ENCODE results near the gene NKIRAS2.
"Not testable (repeated sequence)": the region's sequence is repeated elsewhere in the genome, so short reads cannot be mapped to it uniquely, and the experiment has no call there.

Gene NKIRAS2

DNA sequence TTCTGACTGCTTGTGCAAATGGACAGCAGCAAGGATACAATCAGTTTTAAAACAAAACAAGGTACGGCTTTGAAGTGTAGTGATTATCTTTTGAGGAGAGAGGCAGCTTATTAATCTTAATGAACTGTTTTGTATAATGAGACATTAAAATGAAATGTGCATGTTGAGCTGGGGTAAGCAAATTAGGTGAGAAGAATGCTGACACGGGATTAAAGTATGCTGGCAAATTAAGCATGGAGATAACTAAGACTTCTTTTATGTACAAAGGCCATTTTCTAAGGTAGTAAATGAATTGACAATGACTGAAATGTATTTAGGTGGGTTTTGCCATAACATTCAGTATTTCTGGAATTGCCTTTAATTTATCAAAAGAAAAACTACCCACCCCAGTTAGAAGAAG lies 21.4 kb upstream of the NKIRAS2 start:
- DNase-seq (ENCODE audit: low read depth in 2 of 2), result no peak

DNA sequence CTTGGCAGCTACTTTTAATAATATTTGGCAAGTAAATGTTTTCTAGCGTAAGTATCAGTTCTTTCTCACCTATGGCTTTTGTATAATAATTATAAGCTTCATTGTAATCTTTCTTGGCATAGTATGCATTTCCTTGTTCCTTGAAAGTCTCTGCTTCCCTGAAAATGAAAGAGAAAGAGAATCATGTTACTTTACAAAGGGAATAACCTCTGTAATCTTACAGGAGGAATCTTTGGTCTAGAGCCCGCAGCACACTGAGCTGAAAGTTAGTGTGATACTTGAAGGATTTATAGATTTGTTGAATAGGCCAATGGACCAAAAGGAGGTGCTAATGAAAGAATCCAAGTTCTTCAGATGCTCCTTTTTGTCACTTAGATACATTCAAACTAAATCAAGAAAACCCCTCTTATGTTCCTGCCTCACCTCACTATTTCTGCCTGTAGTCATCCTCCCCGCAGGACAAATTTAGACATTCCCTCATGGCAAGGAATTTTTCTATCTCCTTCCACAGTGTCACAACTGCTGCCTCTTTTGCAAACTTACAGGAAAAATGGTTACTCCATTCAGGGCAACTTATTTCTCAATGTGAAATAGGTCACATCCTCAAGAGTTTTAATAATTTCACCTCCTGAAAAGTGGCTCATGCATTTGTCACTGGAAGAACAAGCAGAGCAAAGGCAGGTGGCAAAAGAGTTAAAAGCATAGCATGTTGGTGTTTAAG lies 19.3 kb upstream of the NKIRAS2 start:
- DNase-seq (ENCODE audit: low read depth in 2 of 2), result no peak

DNA sequence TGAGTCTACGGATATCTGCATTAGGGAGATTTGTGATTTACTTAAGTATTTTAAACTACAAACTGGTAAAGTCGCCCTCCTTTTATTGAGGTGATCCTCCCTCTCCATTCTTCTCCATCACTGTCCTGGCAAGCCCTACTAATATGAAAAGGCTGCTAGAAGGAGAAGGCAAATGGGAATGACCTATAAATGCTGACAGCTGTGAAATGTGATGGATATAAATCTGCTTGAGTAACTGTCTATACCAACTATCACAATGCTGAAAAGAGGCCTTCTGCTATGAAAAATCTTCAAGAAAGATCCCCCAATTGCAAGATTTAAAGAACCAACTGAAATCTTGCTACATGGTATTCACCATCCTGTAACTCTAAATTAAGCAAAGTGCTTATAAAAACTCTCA lies 18.2 kb upstream of the NKIRAS2 start:
- DNase-seq (ENCODE audit: low read depth in 2 of 2), result no peak

DNA sequence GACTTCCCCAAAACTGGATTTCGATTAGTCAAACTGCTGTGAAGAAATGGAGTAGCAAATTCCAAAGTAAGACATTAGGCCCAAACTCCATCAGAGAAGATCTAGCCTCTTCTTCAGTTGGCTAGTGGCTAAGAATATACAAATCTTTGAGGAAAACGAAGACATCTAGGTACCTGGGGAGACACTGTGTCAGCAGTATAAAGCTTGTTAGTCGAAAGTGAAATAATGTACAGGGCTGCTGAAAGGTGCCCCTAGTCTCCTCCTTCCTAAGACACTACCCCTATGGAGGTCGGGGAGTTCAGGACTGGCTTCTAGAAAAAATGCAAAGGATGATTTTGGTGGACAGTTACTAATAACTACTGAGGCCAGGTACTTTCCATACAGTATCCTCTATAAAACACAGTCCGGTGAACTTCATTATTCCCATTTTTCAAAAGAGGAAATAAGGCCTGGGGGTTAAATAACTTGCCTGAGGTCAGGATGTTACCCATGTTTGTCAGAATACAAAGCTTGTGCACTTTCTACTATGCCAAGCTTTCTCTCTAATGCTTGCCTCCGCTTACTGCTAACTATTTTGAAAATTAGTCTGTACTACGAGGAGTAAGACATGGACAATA lies 17.6 kb upstream of the NKIRAS2 start:
- DNase-seq (ENCODE audit: low read depth in 2 of 2), result no peak

DNA sequence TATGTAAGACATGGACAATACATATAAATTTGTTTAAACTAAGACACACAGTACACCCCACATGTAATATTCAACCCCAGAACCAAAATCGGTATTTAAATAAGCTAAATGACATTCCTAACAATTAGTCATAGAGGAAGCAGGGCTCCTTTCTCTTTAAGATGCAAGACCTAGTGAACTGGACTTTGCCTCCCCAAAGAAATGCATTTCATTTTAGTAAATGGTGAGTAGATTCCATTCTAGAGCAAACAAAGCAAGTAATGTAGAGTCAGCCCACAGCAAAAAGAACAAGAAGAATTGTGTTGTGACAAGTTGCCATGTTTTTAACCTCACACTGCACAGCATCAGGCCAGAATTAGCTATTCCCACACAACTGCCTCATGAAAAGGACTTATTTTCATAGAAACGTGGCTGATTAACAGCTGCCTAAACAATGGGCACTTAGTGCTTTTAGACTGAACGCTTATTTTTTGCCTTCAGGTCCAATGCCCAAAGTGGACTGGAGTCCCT lies 17.0 kb upstream of the NKIRAS2 start:
- DNase-seq (ENCODE audit: low read depth in 2 of 2), result no peak

DNA sequence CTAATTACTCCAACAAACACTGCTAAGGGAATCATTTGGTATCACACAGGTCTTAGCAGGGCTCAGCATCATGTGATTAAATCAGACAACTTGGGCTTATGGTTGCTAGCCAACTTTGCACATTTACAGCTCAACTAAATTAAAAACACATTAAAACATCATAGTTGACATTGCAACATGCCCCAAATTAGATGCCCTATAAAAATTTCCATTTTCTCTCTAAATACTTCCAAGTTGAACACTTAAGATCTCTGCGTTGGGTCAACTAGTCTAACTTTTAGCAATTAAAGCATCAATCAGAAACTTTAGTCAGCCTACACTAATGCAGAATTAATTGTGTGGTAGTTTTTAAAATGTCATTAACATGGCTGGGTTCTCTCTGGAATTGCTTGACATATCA lies 14.7 kb upstream of the NKIRAS2 start:
- no peak for DNase-seq (ENCODE audit: low read depth in 2 of 2)

DNA sequence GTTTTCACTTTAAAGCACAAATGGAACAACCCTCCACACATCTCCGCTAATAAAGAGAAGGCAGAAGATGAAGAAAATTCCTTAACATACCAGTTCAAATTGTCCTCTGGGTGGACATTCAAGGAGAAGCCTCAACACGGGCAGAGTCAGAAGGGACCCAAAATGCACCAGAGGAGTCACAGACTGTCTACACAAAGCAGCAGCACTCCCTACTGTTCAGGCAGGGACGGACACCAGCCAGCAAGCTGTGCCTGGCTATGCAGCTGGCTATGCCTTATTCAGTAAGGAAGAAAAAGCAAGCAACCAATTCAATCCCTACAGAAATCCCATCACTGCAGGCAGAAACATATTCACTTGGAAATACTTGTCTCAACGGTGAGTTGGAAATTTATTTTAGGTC lies 10.7 kb upstream of the NKIRAS2 start:
- no peak for DNase-seq (ENCODE audit: low read depth in 2 of 2)

DNA sequence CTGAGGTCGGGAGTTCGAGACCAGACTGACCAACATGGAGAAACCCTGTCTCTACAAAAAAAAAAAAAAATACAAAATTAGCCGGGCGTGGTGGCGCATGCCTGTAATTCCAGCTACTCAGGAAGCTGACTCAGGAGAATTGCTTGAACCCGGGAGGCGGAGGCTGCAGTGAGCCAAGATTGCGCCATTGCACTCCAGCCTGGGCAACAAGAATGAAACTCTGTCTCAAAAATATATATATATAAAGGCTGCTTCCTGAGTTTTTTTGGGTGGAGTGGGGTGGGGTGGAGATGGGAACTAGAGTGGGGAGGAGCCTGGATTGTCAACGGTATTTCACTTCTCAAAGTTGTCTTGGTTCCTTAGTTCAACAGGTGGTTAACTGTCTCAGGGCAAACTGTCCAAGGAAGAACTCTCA lies 9.6 kb upstream of the NKIRAS2 start:
- not testable (repeated sequence) for DNase-seq (ENCODE audit: low read depth in 2 of 2)

DNA sequence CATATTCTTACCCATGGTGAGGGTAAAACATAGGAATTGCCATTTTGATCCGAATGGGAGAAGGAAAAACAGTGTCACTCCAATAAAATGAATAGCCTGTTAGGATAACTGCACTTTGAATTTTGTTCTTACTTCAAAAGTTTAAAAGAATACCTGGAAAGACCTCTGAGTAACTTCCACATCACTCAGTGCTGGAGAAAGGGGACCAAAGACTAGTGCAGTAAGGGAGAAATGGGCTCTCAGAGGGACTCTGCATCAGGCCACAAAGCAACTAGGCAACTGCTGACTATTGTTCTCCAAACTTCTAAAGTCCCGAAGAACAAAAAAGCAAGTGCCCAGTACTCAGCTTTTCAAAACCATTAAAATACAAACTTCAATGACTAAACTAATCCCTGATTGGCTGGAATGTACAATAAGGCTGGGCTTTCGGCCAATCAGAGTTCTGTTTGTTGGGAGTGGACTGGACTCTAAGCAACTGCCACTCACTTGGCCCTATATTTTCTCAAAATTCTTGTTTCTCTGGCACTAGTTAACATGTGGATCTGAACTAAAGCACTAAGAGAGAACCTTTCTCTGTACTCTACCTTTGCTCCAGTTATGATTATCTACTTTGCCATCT lies 8.9 kb upstream of the NKIRAS2 start:
- no peak for DNase-seq (ENCODE audit: low read depth in 2 of 2)

DNA sequence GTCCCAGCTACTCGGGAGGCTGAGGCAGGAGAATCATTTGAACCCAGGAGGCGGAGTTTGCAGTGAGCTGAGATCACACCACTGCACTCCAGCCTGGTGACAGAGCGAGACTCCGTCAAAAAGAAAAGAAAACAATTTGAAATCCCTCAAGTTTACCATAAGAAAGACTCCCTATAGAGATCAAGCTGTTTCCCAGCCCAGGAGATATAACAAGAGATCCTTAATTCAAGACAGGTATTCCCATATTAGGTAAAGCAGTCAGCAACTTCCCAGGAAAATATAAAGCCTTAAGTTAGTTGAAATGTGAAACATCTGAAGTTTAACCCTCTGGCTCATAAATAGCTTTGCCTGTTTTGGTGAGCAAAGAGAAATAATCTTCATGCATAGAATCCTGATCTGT lies 7.5 kb upstream of the NKIRAS2 start:
- DNase-seq (ENCODE audit: low read depth in 2 of 2), result not testable (repeated sequence)

DNA sequence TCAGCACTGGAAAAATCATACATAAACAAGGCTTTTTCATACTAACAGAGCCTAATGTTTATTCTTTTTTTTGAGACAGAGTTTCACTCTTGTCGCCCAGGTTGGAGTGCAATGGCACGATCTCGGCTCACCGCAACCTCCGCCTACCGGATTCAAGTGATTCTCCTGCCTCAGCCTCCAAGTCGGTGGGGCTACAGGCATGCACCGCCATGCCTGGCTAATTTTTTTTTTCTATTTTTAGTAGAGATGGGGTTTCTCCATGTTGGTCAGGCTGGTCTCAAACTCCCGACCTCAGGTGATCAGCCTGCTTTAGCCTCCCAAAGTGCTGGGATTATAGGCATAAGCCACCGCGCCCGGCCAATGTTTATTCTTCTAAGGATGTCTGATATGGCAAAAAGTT lies 6.2 kb upstream of the NKIRAS2 start:
- DNase-seq (ENCODE audit: low read depth in 2 of 2), result not testable (repeated sequence)

DNA sequence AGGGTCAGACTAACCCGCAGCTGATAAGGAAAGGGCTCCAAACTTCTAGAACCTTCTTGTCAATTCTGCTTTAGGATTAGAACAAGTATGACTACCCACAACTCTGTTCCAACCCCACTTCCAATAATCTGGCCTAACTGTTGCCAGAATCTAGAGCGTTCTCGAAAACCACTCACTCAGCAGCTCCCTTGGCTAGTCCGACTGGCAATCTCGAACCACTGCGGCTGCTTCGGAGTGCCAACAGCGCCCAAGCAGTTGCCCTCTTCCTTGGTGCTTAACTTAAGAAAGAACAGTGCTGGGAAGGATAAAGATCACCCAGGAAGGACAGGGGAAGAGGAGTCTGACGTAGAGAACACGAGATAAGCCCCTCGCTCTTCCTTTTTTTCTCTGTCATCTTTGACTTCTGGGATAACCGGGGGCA lies 3.5 kb upstream of the NKIRAS2 start:
- no peak for DNase-seq (ENCODE audit: low read depth in 2 of 2)

DNA sequence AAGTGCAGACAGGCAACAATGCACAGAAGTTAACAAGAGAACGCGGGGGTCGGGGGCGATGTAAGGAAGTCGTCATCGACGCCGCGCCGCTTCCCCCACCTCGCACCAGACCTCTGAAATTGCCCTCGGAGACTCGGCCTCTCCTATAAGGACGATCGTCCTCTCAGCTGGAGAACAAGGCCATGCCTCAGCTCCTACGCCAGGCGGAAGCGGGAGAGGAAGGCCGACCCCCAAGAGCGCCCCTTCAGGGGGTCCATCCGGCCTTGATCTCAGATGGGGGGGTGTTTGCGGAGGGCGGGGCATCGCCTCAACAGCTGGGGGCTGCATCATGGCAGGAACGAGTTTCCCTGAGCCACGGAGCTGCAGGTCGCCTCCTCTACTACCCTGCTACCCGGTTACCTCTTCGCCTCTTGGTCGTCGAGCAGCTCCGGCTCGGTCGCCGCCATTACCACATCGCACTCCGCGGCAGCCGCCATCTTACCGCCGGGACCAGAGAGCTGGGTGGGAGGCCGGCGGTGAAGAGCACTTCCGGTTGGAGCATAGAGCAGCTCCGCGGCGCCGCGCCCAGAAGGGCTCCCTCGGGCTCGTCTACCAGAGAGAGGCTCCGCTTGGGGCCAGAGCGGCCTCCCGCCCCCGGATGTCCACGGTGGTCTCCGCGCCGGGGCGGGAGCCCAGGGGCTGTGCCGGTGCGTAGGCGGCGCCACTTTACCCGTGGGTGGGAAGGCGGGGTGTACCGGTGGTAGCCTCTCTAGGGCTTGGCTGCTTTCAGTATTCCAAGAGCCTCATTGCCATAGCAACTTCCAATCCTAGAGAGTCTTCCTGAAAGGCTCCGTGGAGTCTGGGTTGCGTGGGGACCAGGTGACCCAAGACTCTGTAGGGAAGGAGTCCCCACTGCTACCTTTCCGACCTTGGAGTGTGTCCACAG lies 2.7 kb upstream of the NKIRAS2 start, which contains the start of gene DNAJC7:
TSS of gene DNAJC7 (minus strand) at position 499 of the 925 bp plus-strand sequence. CDS start at position 476, 23 bp downstream.
- DNase-seq (ENCODE audit: low read depth in 2 of 2), result peak; percentile 81 to 83

DNA sequence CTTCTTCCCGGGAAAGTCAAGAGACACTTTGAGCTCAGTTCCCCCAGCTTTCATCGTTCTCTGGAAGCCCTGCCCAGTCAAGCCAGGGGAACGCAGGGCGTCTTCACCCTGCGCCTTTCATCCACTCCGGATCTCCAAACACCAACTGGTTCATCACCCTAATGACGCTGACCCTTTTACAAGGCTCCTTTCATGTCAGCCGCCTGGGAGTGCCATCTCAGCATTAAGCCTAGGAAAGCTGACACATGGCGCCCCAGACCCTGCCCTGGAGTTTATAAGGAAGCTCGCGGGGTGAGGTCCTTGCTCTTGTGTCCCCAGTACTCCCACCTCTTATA lies 2.1 kb upstream of the NKIRAS2 start:
- no peak for DNase-seq (ENCODE audit: low read depth in 2 of 2)

DNA sequence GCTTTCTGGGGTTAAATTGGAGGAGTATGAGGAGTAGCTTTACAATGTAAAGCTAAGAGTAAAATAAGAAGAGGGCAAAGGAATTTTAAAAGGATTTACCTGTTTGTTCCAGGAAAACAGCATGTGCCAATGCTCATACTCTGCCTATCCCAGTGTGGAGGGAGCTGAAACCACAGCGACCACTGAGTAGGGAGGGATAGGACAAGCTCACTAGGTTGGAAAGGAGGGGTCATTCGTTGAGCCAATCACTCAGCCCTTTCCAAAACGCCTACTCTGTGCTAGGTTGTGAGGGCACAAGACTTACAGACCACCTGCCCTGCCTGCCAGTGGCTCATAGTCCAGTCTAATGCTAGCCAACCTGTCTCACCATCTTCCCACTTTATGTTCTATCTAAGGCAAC lies 1.6 kb upstream of the NKIRAS2 start:
- DNase-seq (ENCODE audit: low read depth in 2 of 2), result no peak

DNA sequence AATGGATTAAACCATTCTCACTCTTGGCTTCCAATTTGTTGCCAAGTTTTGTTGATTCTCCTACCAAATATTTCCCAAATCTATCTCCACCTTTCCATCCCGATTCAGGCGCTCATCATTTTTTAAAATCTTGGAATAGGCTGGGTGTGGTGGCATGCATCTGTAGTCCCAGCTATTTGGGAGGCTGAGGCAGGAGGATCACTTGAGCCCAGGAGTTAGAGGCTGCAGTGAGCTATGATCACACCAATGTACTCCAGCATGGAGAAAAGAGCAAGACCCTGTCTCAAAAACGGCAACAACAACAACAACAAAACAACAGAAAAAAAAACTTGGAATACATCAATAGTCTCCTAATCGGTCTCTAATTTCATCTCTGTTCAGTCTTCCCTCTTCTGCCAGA lies 902 bp upstream of the NKIRAS2 start:
- no peak for DNase-seq (ENCODE audit: low read depth in 2 of 2)

DNA sequence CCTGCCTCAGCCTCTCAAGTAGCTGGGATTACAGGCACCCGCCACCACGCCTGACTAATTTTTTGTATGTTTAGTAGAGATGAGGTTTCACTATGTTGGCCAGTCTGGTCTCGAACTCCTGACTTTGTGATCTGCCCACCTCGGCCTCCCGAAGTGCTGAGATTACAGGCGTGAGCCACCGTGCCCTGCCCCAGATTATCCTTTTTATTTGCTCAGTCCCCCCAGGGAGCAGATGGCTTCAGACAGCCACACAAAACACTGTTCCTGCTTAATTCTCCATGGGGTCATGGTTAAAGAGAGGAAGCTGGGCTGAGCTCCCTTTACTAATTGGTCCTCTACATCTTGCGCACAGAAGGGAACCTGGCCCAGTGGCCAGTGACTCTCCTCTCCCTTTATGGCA lies 955 bp downstream of the NKIRAS2 start:
- DNase-seq (ENCODE audit: low read depth in 2 of 2), result not testable (repeated sequence)

DNA sequence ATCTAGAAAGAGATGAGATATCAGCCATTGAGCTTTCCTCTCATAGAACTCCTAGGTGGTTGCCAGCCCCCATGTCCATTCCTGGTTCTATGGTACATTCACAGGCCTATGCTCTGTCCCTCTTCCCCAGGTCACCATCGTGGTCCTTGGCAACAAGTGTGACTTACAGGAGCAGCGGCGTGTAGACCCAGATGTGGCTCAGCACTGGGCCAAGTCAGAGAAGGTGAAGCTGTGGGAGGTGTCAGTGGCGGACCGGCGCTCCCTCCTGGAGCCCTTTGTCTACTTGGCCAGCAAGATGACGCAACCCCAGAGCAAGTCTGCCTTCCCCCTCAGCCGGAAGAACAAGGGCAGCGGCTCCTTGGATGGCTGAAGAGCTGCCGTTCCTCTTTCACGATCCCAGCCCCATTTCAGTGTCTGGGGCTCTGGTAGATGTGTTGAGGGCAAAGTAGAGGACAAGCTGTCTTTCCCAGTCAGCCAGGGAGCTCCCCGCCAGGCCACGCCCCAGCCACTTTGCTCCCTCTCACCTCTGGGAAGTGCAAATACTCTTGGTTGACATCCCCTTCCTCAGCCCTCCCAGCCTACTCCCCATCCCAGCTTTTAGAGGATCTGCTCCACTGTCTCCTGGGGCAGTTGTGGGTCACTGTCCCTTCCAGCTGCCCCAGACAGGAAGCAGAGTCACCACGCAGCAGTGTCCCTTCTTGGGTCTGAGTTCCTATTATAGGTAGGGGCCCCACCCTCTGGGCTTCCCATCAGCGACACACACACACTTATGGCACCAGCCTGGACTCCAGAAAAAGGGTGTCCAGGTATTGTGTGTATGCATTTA lies 3.8 kb downstream of the NKIRAS2 start:
- no peak for DNase-seq (ENCODE audit: low read depth in 2 of 2)

DNA sequence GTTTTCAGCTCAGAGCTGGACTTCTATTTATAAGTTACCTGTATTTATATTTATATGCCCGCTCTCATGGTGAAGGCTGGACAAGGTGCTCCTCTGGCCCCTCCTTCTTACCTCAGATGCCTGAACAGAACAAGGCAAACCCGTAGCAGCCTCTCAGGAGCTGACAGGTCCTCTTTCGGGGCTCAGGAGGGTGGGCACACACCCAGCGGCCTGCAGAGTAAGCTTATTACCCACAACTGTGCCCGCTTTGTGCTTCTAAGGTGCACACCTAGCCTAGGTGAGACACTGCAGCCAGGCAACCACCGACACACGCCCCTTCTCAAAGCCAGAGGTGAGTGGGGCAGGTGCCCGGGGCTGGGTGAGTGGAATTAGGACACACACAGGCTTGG lies 5.3 kb downstream of the NKIRAS2 start:
- DNase-seq (ENCODE audit: low read depth in 2 of 2), result no peak

DNA sequence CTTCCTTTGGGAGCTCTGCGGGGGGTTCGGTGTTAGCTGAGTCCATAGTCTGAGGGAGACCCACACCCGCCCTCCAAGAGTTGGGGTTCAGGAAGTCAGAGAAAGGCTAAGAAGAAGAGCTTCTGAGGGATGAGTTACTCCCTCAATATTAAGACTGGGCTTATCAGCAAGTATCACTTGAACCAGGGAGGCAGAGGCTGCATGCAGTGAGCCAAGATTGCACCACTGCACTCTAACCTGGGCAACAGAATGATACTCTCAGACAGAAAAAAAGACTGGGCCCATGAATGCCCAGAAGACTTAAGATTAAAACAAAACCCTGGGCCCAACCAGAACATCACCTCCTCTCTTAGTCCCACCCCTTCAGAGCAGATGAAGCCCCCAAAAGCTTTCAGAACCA lies 6.0 kb downstream of the NKIRAS2 start:
- no peak for DNase-seq (ENCODE audit: low read depth in 2 of 2)

Data from stimulated activated CD4-positive, alpha-beta T cell treated with anti-CD3 and anti-CD28 coated beads, Interleukin-1b, Interleukin-23, amount 100 ng/mL, for 4 hours (primary cell).